B cell (primary cell): ENCODE results near the gene ARHGAP36.

Experiments
- CTCF ChIP-seq: fragments of 200-600 bp; IDR thresholded peaks from one replicate; pipeline ENCODE4 v1.8.0; 2022; ENCODE audit warnings: antibody characterized with exemption, mild to moderate bottlenecking
- EZH2 ChIP-seq: IDR thresholded peaks from 2 replicates; pipeline ENCODE4 v1.6.1; 2012; ENCODE audit warnings: borderline replicate concordance, low read depth, mild to moderate bottlenecking, moderate library complexity, low read length; ENCODE audit not compliant: insufficient read depth, poor library complexity, severe bottlenecking

DNA sequence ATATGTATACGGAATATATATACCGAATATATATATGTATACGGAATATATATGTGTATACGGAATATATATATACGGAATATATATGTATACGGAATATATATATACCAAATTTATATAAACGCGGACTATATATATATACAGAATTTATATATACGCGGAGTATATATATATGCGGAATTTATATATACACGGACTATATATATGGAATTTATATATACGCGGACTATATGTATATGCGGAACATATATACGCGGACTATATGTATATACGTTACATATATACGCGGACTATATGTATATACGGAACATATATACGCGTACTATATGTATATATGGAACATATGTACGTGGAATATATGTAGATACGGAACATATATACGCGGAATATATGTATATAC is 78.6 kb downstream of the ARHGAP36 start:
- TF ChIP-seq CTCF (no peak), EZH2 (no peak)
